ENCODE results near the gene MAP4K3.

GRCh38 chr2:39447266-39448168, 10.4 kb upstream of the MAP4K3 start:
- TF ChIP-seq EP300 (IDR thresholded peaks at IDR 0.05) (no peak), POLR2A (IDR thresholded peaks at IDR 0.05) (no peak), CTCF (IDR thresholded peaks at IDR 0.05) (no peak)
